GM19452 (cell line): ENCODE measurements around the gene RPP38.

Source experiments
- ATAC-seq: cut with Tn5 transposase; IDR thresholded peaks from one replicate; pipeline ENCODE4 v1.9.1; 2021; ENCODE audit not compliant: unreplicated experiment

Gene RPP38

GRCh38 chr10:15106352-15107013 lies 9.3 kb downstream of the RPP38 start:
- peak; percentile 81 for ATAC-seq

GRCh38 chr10:15112657-15113056 lies 15.5 kb downstream of the RPP38 start:
- no peak for ATAC-seq

GRCh38 chr10:15113766-15114165 lies 16.6 kb downstream of the RPP38 start:
- no peak for ATAC-seq

- no peak for ATAC-seq
Observed at GRCh38 chr10:15116225-15116624, 19.1 kb downstream of the RPP38 start.

GRCh38 chr10:15118615-15119014 lies 21.5 kb downstream of the RPP38 start:
- ATAC-seq = no peak

- ATAC-seq = no peak
Observed at GRCh38 chr10:15120523-15120922, 23.4 kb downstream of the RPP38 start.

- ATAC-seq = no peak
Observed at GRCh38 chr10:15121707-15122106, 24.6 kb downstream of the RPP38 start.

- peak; percentile 78 for ATAC-seq
Observed at GRCh38 chr10:15122477-15123030, 25.4 kb downstream of the RPP38 start.

- no peak for ATAC-seq
Observed at GRCh38 chr10:15123749-15124184, 26.6 kb downstream of the RPP38 start.

GRCh38 chr10:15124190-15124589 lies 27.0 kb downstream of the RPP38 start:
- ATAC-seq = no peak

GRCh38 chr10:15124908-15125307 lies 27.8 kb downstream of the RPP38 start:
- no peak for ATAC-seq

GRCh38 chr10:15131330-15131729 lies 34.2 kb downstream of the RPP38 start:
- no peak for ATAC-seq

- ATAC-seq = no peak
Observed at GRCh38 chr10:15136129-15137035, 39.2 kb downstream of the RPP38 start.

GRCh38 chr10:15137036-15137359 lies 39.8 kb downstream of the RPP38 start:
- no peak for ATAC-seq

- ATAC-seq = no peak
Observed at GRCh38 chr10:15137636-15138035, 40.5 kb downstream of the RPP38 start.

GRCh38 chr10:15140698-15141097 lies 43.5 kb downstream of the RPP38 start:
- ATAC-seq = no peak

- peak; percentile 86 for ATAC-seq
Observed at GRCh38 chr10:15141136-15142054, 44.2 kb downstream of the RPP38 start.

- ATAC-seq = no peak
Observed at GRCh38 chr10:15144788-15145187, 47.6 kb downstream of the RPP38 start.

- ATAC-seq = no peak
Observed at GRCh38 chr10:15146366-15146765, 49.2 kb downstream of the RPP38 start.

GRCh38 chr10:15147594-15148392 lies 50.6 kb downstream of the RPP38 start:
- no peak for ATAC-seq
